ENCODE data around the gene CCL23. TPM values are rescaled to one million over a fixed set of nuclear protein-coding genes. Genes with fewer than 3 reads are reported as not detected.
A peak's percentile ranks its signal among the peaks of the same experiment; 100 is the strongest.

The CCL23 gene
- total and polyA plus RNA-seq, 2 donors (not counting 3 experiments of a cell fraction or from before 2014, with no cell fraction given), result 1.0 to 1.1 TPM

GRCh38 chr17:35981908-35982330 is 35.9 kb downstream of the CCL23 start:
- Histone ChIP-seq H3K4me1 (ENCODE audit: control insufficient read depth, extremely low read depth, insufficient read depth, low read length) (peaks cover 24% of the 10 kb centered on the region), H2AFZ (ENCODE audit: low read depth, low read length) (no peak overlapping the region), H3K27me3 (ENCODE audit: control insufficient read depth in 2 of 2, insufficient read depth in 2 of 2, low read length in 2 of 2) (no peaks in the 10 kb centered on the region), H3K79me2 (ENCODE audit: control insufficient read depth, insufficient read depth, low read length) (no peaks in the 10 kb centered on the region), H4K20me1 (replicated peaks; ENCODE audit: control insufficient read depth, extremely low read depth, insufficient read depth, low read length) (no peaks in the 10 kb centered on the region), H3K27ac (ENCODE audit: insufficient read depth, low read depth, low read length) (no peak overlapping the region), H3K4me2 (ENCODE audit: insufficient read depth, low read length) (no peak overlapping the region), H3K36me3 (ENCODE audit: control insufficient read depth in 2 of 2, extremely low read depth in 1 of 2, insufficient read depth in 2 of 2, low read length in 2 of 2) (peaks cover 0 to 4% of the 10 kb centered on the region in 2 experiments), H3K9me1 (replicated peaks; ENCODE audit: control insufficient read depth, extremely low read depth, insufficient read depth, low read length) (no peaks in the 10 kb centered on the region), H3K9me3 (replicated peaks; ENCODE audit: control insufficient read depth, insufficient read depth, low read length) (no peaks in the 10 kb centered on the region), H3K9ac (replicated peaks; ENCODE audit: extremely low read depth, insufficient read depth, low read length) (no peak overlapping the region), H3K4me3 (replicated peaks in 1 of 3; ENCODE audit: insufficient read depth in 1 of 3, low read depth in 1 of 3, low read length in 3 of 3) (no peak overlapping the region)
- ChIA-PET CTCF (interaction anchor here (0.9 to 4.9 kb wide), 9 partner anchors 9 to 92 kb away, joined by 3 to 22 read pairs (median 4); no protein-coding TSS in a partner anchor), POLR2A (no interaction called here)
- DNase-seq (ENCODE audit: low read depth, low spot score) (no peak), FAIRE-seq (no peak)
- dilution Hi-C loops (cut with MboI; ENCODE audit: extremely low pct_ligation_motif_present, low sequenced_read_pairs) (no loop called here), intact Hi-C loops (cut with micrococcal nuclease) (no loop called here)
- TF ChIP-seq POLR2A (IDR thresholded peaks at IDR 0.05; ENCODE audit: low read depth, low read length) (no peak), CTCF (IDR thresholded peaks at IDR 0.05; ENCODE audit: extremely low read depth in 1 of 2, insufficient read depth in 1 of 2, low read depth in 1 of 2, low read length in 2 of 2) (peak in 1 of 2 donors; percentile 11)
- BruUV-seq (replicated peaks), result no TSS peak

GRCh38 chr17:35981246-35981645 is 36.5 kb downstream of the CCL23 start, which contains the start of gene CCL16:
TSS of gene CCL16 (minus strand) at chr17:35981497. CDS start at chr17:35981420, 77 bp downstream.
- no peaks in the 10 kb centered on the region for H3K27me3 ChIP-seq (ENCODE audit: control insufficient read depth in 2 of 2, insufficient read depth in 2 of 2, low read length in 2 of 2)
- CTCF ChIA-PET, result interaction anchor here (1.4 to 4.9 kb wide), 6 partner anchors 12 to 91 kb away, joined by 3 to 22 read pairs (median 6); no protein-coding TSS in a partner anchor
- dilution Hi-C loops (cut with MboI; ENCODE audit: extremely low pct_ligation_motif_present, low sequenced_read_pairs) (no loop called here), intact Hi-C loops (cut with micrococcal nuclease) (no loop called here)
- POLR2A ChIA-PET, result no interaction called here
- no peak for FAIRE-seq
- no peak within 1 kb of the TSS for H2AFZ ChIP-seq (ENCODE audit: low read depth, low read length)
- H3K9me3 ChIP-seq (replicated peaks; ENCODE audit: control insufficient read depth, insufficient read depth, low read length), result no peaks in the 10 kb centered on the region
- no peaks in the 10 kb centered on the region for H3K79me2 ChIP-seq (ENCODE audit: control insufficient read depth, insufficient read depth, low read length)
- no peak for DNase-seq (ENCODE audit: low read depth, low spot score)
- no peak within 1 kb of the TSS for H3K4me2 ChIP-seq (ENCODE audit: insufficient read depth, low read length)
- H3K27ac ChIP-seq (ENCODE audit: insufficient read depth, low read depth, low read length), result no peak within 1 kb of the TSS
- no peaks in the 10 kb centered on the region for H3K9me1 ChIP-seq (replicated peaks; ENCODE audit: control insufficient read depth, extremely low read depth, insufficient read depth, low read length)
- H4K20me1 ChIP-seq (replicated peaks; ENCODE audit: control insufficient read depth, extremely low read depth, insufficient read depth, low read length), result no peaks in the 10 kb centered on the region
- no peak within 1 kb of the TSS for H3K4me3 ChIP-seq (replicated peaks in 1 of 3; ENCODE audit: insufficient read depth in 1 of 3, low read depth in 1 of 3, low read length in 3 of 3)
- TF ChIP-seq JUN (IDR thresholded peaks at IDR 0.05; ENCODE audit: borderline replicate concordance, insufficient read depth, insufficient read length, low read depth) (no peak), CTCF (IDR thresholded peaks at IDR 0.05; ENCODE audit: extremely low read depth in 1 of 2, insufficient read depth in 1 of 2, low read depth in 1 of 2, low read length in 2 of 2) (no peak), POLR2AphosphoS5 (IDR thresholded peaks at IDR 0.05; ENCODE audit: insufficient read depth, low read depth, low read length) (no peak), POLR2A (IDR thresholded peaks at IDR 0.05; ENCODE audit: low read depth, low read length) (no peak), FOS (IDR thresholded peaks at IDR 0.05; ENCODE audit: borderline replicate concordance, insufficient read depth, low read length) (no peak), MAX (IDR thresholded peaks at IDR 0.05; ENCODE audit: insufficient read depth, insufficient read length) (no peak), EZH2 (IDR thresholded peaks at IDR 0.05; ENCODE audit: borderline replicate concordance, low read depth, low read length, severe bottlenecking) (no peak), MYC (IDR thresholded peaks at IDR 0.05; ENCODE audit: low read depth, low read length) (no peak), GATA2 (IDR thresholded peaks at IDR 0.05; ENCODE audit: insufficient read depth, insufficient read length, low read depth, low read length) (no peak)
- peaks cover 0 to 4% of the 10 kb centered on the region in 2 experiments for H3K36me3 ChIP-seq (ENCODE audit: control insufficient read depth in 2 of 2, extremely low read depth in 1 of 2, insufficient read depth in 2 of 2, low read length in 2 of 2)
- peaks cover 18% of the 10 kb centered on the region for H3K4me1 ChIP-seq (ENCODE audit: control insufficient read depth, extremely low read depth, insufficient read depth, low read length)
- H3K9ac ChIP-seq (replicated peaks; ENCODE audit: extremely low read depth, insufficient read depth, low read length), result no peak within 1 kb of the TSS
- no TSS peak for BruUV-seq (replicated peaks)

All from endothelial cell of umbilical vein (primary cell).